Ectodermal cell (in vitro differentiated cells): ENCODE measurements around the gene KCNQ2.

ENCODE experiments used
- H3K27ac ChIP-seq: 2 replicates; pipeline ENCODE4 v1.7.0; 2013; ENCODE audit warnings: mild to moderate bottlenecking, low read depth, low read length; ENCODE audit not compliant: insufficient read depth, poor library complexity, severe bottlenecking
- H3K27me3 ChIP-seq: 2 replicates; pipeline ENCODE4 v1.7.0; 2013; ENCODE audit warnings: mild to moderate bottlenecking, low read length; ENCODE audit not compliant: insufficient read depth, control insufficient read depth, poor library complexity, severe bottlenecking
- H3K36me3 ChIP-seq: one replicate; pipeline ENCODE4 v1.7.0; 2013; ENCODE audit warnings: low read length; ENCODE audit not compliant: control insufficient read depth, insufficient read depth
- H3K4me1 ChIP-seq: one replicate; pipeline ENCODE4 v1.7.0; 2013; ENCODE audit warnings: low read length; ENCODE audit not compliant: control insufficient read depth, insufficient read depth
- H3K4me3 ChIP-seq: 2 replicates; pipeline ENCODE4 v1.7.0; 2013; ENCODE audit warnings: low read depth, low read length, control low read depth; ENCODE audit not compliant: insufficient read depth
- H3K9me3 ChIP-seq: 2 replicates; pipeline ENCODE4 v1.7.0; 2013; ENCODE audit warnings: mild to moderate bottlenecking, low read length, moderate library complexity; ENCODE audit not compliant: control insufficient read depth
- WGBS, 2 experiments: methylation state at CpG; one replicate each; pipeline ENCODE4 v1.1.7; 2013; ENCODE audit warnings: missing lambda C conversion rate in 2 of 2; 5-methylcytosine and 5-hydroxymethylcytosine counted together

Gene KCNQ2

GRCh38 chr20:63470410-63470809 is 2.0 kb downstream of the KCNQ2 start:
- Histone ChIP-seq H3K4me3 (peak overlapping the region; percentile 71), H3K27ac (no peak overlapping the region), H3K36me3 (no peaks in the 10 kb centered on the region), H3K4me1 (peaks cover 25% of the 10 kb centered on the region), H3K9me3 (no peaks in the 10 kb centered on the region), H3K27me3 (peaks cover 39% of the 10 kb centered on the region)
- 73 to 76% methylated on average over 10 of the region's 10 CpGs for WGBS, 2 experiments

GRCh38 chr20:63469713-63470101 is 2.7 kb downstream of the KCNQ2 start:
- H3K9me3 ChIP-seq: no peaks in the 10 kb centered on the region
- peaks cover 32% of the 10 kb centered on the region for H3K27me3 ChIP-seq
- no peaks in the 10 kb centered on the region for H3K36me3 ChIP-seq
- 82 to 83% methylated on average over 13 of the region's 13 CpGs for WGBS, 2 experiments
- H3K4me1 ChIP-seq: peaks cover 28% of the 10 kb centered on the region
- no peak overlapping the region for H3K4me3 ChIP-seq
- no peak overlapping the region for H3K27ac ChIP-seq

GRCh38 chr20:63469019-63469712 is 3.3 kb downstream of the KCNQ2 start:
- H3K4me3 ChIP-seq: no peak overlapping the region
- H3K36me3 ChIP-seq: no peaks in the 10 kb centered on the region
- H3K27me3 ChIP-seq: peaks cover 26% of the 10 kb centered on the region
- H3K9me3 ChIP-seq: no peaks in the 10 kb centered on the region
- no peak overlapping the region for H3K27ac ChIP-seq
- 86 to 87% methylated on average over 22 of the region's 22 CpGs for WGBS, 2 experiments
- peaks cover 31% of the 10 kb centered on the region for H3K4me1 ChIP-seq

DNA sequence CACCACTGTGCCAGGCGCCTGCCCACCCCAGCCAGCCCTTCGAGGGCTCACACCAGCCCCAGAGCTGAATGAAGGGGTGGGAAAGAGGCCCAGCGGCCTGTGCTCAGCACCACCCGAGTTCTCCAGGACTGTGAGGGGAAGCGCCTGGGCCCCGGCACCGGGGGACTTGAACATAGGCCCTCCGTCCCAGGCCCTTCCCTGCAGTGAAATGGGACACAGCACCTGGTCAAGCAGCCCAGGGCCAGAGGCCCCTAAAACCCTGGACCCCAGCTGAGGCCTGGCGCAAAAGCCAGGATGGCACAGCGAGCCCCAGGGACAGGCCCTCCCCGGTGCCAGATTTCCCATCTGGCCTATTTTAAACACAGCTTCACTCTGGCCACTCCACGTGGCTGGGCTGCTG is 4.0 kb downstream of the KCNQ2 start:
- 90 to 94% methylated on average over 12 of the region's 12 CpGs for WGBS, 2 experiments
- Histone ChIP-seq H3K4me1 (peaks cover 36% of the 10 kb centered on the region), H3K9me3 (no peaks in the 10 kb centered on the region), H3K4me3 (no peak overlapping the region), H3K27ac (no peak overlapping the region), H3K27me3 (peaks cover 19% of the 10 kb centered on the region), H3K36me3 (no peaks in the 10 kb centered on the region)

GRCh38 chr20:63467294-63468083 is 5.0 kb downstream of the KCNQ2 start:
- Histone ChIP-seq H3K36me3 (no peaks in the 10 kb centered on the region), H3K27ac (no peak overlapping the region), H3K4me1 (peaks cover 37% of the 10 kb centered on the region), H3K4me3 (no peak overlapping the region), H3K27me3 (peaks cover 13% of the 10 kb centered on the region), H3K9me3 (no peaks in the 10 kb centered on the region)
- 86 to 87% methylated on average over 19 of the region's 19 CpGs for WGBS, 2 experiments

- no peak overlapping the region for H3K4me3 ChIP-seq
- no peaks in the 10 kb centered on the region for H3K36me3 ChIP-seq
- WGBS, 2 experiments: 94 to 95% methylated on average over 17 of the region's 17 CpGs
- H3K27ac ChIP-seq: no peak overlapping the region
- no peaks in the 10 kb centered on the region for H3K9me3 ChIP-seq
- H3K27me3 ChIP-seq: peaks cover 9% of the 10 kb centered on the region
- peaks cover 37% of the 10 kb centered on the region for H3K4me1 ChIP-seq
These were observed 5.6 kb downstream of the KCNQ2 start for GRCh38 chr20:63466861-63467260.

DNA sequence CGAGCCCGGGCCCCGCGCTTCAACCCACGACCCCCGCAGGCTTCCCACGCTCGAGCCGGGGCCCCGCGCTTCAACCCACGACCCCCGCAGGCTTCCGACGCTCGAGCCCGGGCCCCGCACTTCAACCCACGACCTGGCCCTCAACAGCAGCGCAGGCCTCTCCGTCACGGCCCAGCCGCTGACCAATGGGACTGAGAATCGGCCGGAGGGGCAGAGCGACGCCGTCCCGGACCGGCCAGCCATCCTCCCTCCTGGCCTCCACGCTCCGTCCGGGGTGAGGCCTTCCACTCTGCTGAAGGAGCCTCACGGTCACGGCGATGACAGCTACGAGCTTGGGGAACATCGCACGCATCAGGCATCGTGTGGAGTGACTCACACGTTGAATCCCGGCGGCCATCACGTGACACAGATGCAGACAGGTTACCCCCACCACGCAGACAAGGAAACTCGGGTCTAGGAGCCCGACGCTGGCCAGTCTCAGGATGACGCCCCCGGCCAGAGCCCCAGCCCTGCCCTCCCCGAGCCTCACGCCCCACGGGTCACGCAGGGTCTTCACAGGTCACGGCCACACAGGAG is 6.1 kb downstream of the KCNQ2 start:
- H3K27me3 ChIP-seq: peaks cover 6% of the 10 kb centered on the region
- no peak overlapping the region for H3K27ac ChIP-seq
- 93% methylated on average over 55 of the region's 55 CpGs for WGBS, 2 experiments
- H3K4me1 ChIP-seq: peaks cover 37% of the 10 kb centered on the region
- no peak overlapping the region for H3K4me3 ChIP-seq
- H3K36me3 ChIP-seq: no peaks in the 10 kb centered on the region
- no peaks in the 10 kb centered on the region for H3K9me3 ChIP-seq

GRCh38 chr20:63465380-63466249 is 6.8 kb downstream of the KCNQ2 start:
- Histone ChIP-seq H3K4me3 (no peak overlapping the region), H3K27me3 (no peaks in the 10 kb centered on the region), H3K4me1 (peaks cover 37% of the 10 kb centered on the region), H3K9me3 (no peaks in the 10 kb centered on the region), H3K36me3 (no peaks in the 10 kb centered on the region), H3K27ac (no peak overlapping the region)
- 89 to 90% methylated on average over 56 of the region's 56 CpGs for WGBS, 2 experiments

DNA sequence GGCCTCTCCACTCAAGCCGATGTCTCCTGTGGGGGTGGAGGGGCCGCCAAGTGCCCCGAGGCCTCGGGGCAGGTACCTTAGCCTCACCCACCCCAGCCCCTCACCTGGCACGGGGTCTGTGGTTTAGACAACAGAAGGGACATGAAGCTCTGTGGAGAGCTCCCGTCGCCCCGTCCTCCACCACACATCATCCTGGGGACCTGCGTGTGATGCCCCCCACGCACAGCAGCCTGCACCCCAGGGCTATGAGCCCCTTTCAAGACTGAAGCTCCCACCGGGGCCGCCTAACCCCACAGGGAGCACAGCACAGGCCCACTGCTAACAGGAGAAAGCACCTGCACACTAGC is 8.2 kb downstream of the KCNQ2 start:
- H3K36me3 ChIP-seq: no peaks in the 10 kb centered on the region

More for the DNA sequence above, 8.2 kb downstream of the KCNQ2 start:
- WGBS, 2 experiments: 77% methylated on average over 12 of the region's 12 CpGs
- no peak overlapping the region for H3K4me3 ChIP-seq
- peaks cover 27% of the 10 kb centered on the region for H3K4me1 ChIP-seq
- no peak overlapping the region for H3K27ac ChIP-seq
- H3K9me3 ChIP-seq: no peaks in the 10 kb centered on the region
- no peaks in the 10 kb centered on the region for H3K27me3 ChIP-seq
